ENCODE results near the gene RASA3. TPM values are rescaled to one million over a fixed set of nuclear protein-coding genes. Genes with fewer than 3 reads are reported as not detected.

Gene RASA3
- total RNA-seq, 2 experiments from 2014 or later, result 3.6 to 17.9 TPM

DNA sequence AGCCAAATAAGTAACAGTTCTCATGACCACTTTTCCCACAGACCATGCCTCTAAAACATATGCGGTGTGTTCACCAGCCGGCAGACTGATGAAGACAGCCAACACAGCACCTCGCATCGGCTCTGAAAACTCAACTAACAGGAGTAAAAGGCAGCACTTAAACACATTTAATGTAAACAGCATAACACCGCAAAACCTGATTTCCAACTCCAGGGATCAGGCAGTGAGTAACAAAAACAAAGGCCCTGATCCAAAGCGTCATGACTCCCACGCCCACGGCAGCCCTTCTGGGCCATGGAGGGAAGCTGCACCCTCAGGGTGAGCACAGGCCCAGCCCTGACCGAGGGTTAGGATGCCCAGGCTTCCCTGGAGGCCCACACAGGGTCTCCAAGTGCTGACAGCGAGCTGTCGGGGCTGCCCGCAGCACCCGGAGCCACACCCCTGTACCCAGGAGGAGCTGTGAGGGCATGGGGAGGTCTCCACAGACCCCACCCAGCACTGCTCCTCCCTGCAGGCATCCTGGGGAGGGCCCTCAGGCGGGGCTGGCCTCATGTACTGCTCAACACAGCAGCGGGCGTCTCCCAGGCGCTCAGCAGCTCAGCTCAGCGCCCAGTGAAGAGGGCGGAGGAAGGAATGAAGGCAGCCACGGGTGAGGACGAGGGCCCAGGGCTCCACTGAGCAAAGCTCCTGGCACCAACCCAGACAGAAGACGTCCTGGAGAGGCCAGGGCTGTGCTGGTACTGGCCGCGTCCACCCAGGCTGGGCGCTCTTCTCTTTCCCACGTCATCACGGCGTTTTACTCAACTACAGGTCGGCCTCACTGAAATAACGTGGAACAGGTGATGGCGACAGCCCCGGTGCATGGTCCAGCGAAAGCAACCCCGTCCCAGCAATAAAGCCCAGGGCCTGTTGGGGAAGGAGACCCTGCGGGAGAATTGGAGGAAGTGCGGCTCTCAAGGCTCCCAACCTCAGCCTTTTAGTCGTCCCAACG is 53.7 kb downstream of the RASA3 start:
- no peaks in the 10 kb centered on the region for H3K4me1 ChIP-seq (ENCODE audit: insufficient read depth, low read length, poor library complexity, severe bottlenecking)
- no peaks in the 10 kb centered on the region for H3K9me3 ChIP-seq (ENCODE audit: low read length)
- no peak overlapping the region for H2AFZ ChIP-seq (ENCODE audit: low read length)
- no peak for DNase-seq (ENCODE audit: low spot score)
- BruUV-seq (replicated peaks), result no TSS peak
- POLR2A ChIA-PET, result no interaction called here
- no peaks in the 10 kb centered on the region for H3K9me2 ChIP-seq (ENCODE audit: insufficient read depth, low read length)
- H3K79me2 ChIP-seq (ENCODE audit: insufficient read depth, low read depth, low read length), result no peaks in the 10 kb centered on the region
- no peaks in the 10 kb centered on the region for H4K20me1 ChIP-seq (ENCODE audit: insufficient read depth, low read length)
- intact Hi-C loops (cut with micrococcal nuclease; ENCODE audit: unreplicated experiment), result no loop called here
- no peaks in the 10 kb centered on the region for H3K36me3 ChIP-seq (ENCODE audit: insufficient read depth, low read length)
- H3K27ac ChIP-seq (ENCODE audit: low read depth, low read length, poor library complexity, severe bottlenecking), result no peak overlapping the region
- TF ChIP-seq, protein P1, sequence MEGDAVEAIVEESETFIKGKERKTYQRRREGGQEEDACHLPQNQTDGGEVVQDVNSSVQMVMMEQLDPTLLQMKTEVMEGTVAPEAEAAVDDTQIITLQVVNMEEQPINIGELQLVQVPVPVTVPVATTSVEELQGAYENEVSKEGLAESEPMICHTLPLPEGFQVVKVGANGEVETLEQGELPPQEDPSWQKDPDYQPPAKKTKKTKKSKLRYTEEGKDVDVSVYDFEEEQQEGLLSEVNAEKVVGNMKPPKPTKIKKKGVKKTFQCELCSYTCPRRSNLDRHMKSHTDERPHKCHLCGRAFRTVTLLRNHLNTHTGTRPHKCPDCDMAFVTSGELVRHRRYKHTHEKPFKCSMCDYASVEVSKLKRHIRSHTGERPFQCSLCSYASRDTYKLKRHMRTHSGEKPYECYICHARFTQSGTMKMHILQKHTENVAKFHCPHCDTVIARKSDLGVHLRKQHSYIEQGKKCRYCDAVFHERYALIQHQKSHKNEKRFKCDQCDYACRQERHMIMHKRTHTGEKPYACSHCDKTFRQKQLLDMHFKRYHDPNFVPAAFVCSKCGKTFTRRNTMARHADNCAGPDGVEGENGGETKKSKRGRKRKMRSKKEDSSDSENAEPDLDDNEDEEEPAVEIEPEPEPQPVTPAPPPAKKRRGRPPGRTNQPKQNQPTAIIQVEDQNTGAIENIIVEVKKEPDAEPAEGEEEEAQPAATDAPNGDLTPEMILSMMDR (conservative IDR thresholded peaks at IDR 0.05; ENCODE audit: low read length), result no peak
- no peak for TF ChIP-seq EZH2phosphoT487 (IDR thresholded peaks at IDR 0.05; ENCODE audit: borderline replicate concordance, low read depth, low read length)
- CTCF ChIA-PET (ENCODE audit: unreplicated experiment), result no interaction called here
- no peak overlapping the region for H3K4me2 ChIP-seq (ENCODE audit: low read length)
- H3K4me3 ChIP-seq (ENCODE audit: low read depth, low read length, poor library complexity, severe bottlenecking), result no peak overlapping the region

DNA sequence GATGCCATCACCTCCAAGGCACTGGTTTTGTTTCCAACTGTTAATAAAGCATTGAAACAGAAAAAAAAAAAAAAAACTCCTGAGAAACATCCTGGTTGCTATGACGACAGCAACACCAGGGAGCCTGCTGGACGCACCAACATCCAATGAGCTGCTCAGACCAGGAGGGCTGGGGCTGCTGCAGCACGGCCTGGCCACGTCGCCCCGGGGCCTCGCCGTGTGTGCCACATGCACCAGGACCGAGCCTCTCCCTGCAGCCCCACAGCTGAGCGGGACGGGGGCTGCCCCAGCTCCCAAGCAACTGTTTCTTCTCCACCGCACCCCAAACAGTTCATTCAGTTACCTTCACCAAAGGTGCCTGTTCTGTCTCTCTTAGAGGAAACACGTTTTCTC is 54.5 kb downstream of the RASA3 start:
- CTCF ChIA-PET (ENCODE audit: unreplicated experiment), result no interaction called here
- no peaks in the 10 kb centered on the region for H4K20me1 ChIP-seq (ENCODE audit: insufficient read depth, low read length)
- no peak overlapping the region for H3K4me3 ChIP-seq (ENCODE audit: low read depth, low read length, poor library complexity, severe bottlenecking)
- no peak for DNase-seq (ENCODE audit: low spot score)
- no TSS peak for BruUV-seq (replicated peaks)
- H2AFZ ChIP-seq (ENCODE audit: low read length), result no peak overlapping the region
- no peak overlapping the region for H3K4me2 ChIP-seq (ENCODE audit: low read length)
- no peaks in the 10 kb centered on the region for H3K9me2 ChIP-seq (ENCODE audit: insufficient read depth, low read length)
- intact Hi-C loops (cut with micrococcal nuclease; ENCODE audit: unreplicated experiment), result no loop called here
- no peak overlapping the region for H3K27ac ChIP-seq (ENCODE audit: low read depth, low read length, poor library complexity, severe bottlenecking)
- no peaks in the 10 kb centered on the region for H3K9me3 ChIP-seq (ENCODE audit: low read length)
- H3K36me3 ChIP-seq (ENCODE audit: insufficient read depth, low read length), result no peaks in the 10 kb centered on the region
- no peaks in the 10 kb centered on the region for H3K4me1 ChIP-seq (ENCODE audit: insufficient read depth, low read length, poor library complexity, severe bottlenecking)
- POLR2A ChIA-PET, result no interaction called here
- TF ChIP-seq, protein P1 (conservative IDR thresholded peaks at IDR 0.05; ENCODE audit: low read length), result no peak
- TF ChIP-seq EZH2phosphoT487 (IDR thresholded peaks at IDR 0.05; ENCODE audit: borderline replicate concordance, low read depth, low read length), result no peak
- no peaks in the 10 kb centered on the region for H3K79me2 ChIP-seq (ENCODE audit: insufficient read depth, low read depth, low read length)
